H9 (cell line): ENCODE measurements around the gene TREM2. TPM values are rescaled to one million over a fixed set of nuclear protein-coding genes. Genes with fewer than 3 reads are reported as not detected.

Experiments
- DNase-seq: peaks from one replicate; pipeline ENCODE4 v3.0.0-alpha.2; 2017
- H2AFZ ChIP-seq: one replicate; pipeline ENCODE4 v1.6.1; 2013; ENCODE audit warnings: mild to moderate bottlenecking, low read length, control low read depth, moderate library complexity
- H2AK5ac ChIP-seq: 2 replicates; pipeline ENCODE4 v1.6.1; 2013; ENCODE audit warnings: low read length, control low read depth, mixed read lengths; ENCODE audit not compliant: insufficient read length
- H2BK120ac ChIP-seq: one replicate; pipeline ENCODE4 v1.6.1; 2013; ENCODE audit warnings: low read depth, mild to moderate bottlenecking, low read length, control low read depth, inconsistent platforms; ENCODE audit not compliant: poor library complexity, severe bottlenecking
- H2BK12ac ChIP-seq: 2 replicates; pipeline ENCODE4 v1.6.1; 2013; ENCODE audit warnings: low read length, control low read depth, mixed read lengths, low read depth; ENCODE audit not compliant: insufficient read length
- H2BK15ac ChIP-seq: 2 replicates; pipeline ENCODE4 v1.6.1; 2013; ENCODE audit warnings: low read depth, low read length, control low read depth
- H2BK20ac ChIP-seq: one replicate; pipeline ENCODE4 v1.6.1; 2013; ENCODE audit warnings: low read depth, mild to moderate bottlenecking, low read length, control low read depth, inconsistent platforms; ENCODE audit not compliant: poor library complexity, severe bottlenecking
- H2BK5ac ChIP-seq: 2 replicates; pipeline ENCODE4 v1.6.1; 2013; ENCODE audit warnings: low read length, control low read depth, mixed read lengths; ENCODE audit not compliant: insufficient read length
- H3K14ac ChIP-seq: 2 replicates; pipeline ENCODE4 v1.6.1; 2013; ENCODE audit warnings: low read length, control low read depth; ENCODE audit not compliant: insufficient read depth
- H3K18ac ChIP-seq: 2 replicates; pipeline ENCODE4 v1.6.1; 2013; ENCODE audit warnings: low read depth, mild to moderate bottlenecking, mixed read lengths, low read length, control low read depth; ENCODE audit not compliant: insufficient read length
- H3K23ac ChIP-seq: 2 replicates; pipeline ENCODE4 v1.6.1; 2013; ENCODE audit warnings: low read length, control low read depth, mixed read lengths, low read depth; ENCODE audit not compliant: insufficient read length
- H3K23me2 ChIP-seq: 2 replicates; pipeline ENCODE4 v1.6.1; 2013; ENCODE audit warnings: low read depth, mild to moderate bottlenecking, mixed read lengths, low read length, control low read depth; ENCODE audit not compliant: insufficient read length, poor library complexity, severe bottlenecking
- H3K27ac ChIP-seq: 2 replicates; pipeline ENCODE4 v1.5.1; 2013; ENCODE audit warnings: low read length, control low read depth, mixed read lengths, low read depth; ENCODE audit not compliant: insufficient read length
- H3K27me3 ChIP-seq: 2 replicates; pipeline ENCODE4 v1.6.1; 2013; ENCODE audit warnings: low read length, control low read depth, inconsistent platforms; ENCODE audit not compliant: insufficient read depth
- H3K4ac ChIP-seq: 2 replicates; pipeline ENCODE4 v1.6.1; 2013; ENCODE audit warnings: low read depth, mild to moderate bottlenecking, control low read depth, inconsistent platforms, low read length, moderate library complexity
- H3K4me1 ChIP-seq: 2 replicates; pipeline ENCODE4 v1.6.1; 2013; ENCODE audit warnings: low read length, control low read depth, inconsistent platforms; ENCODE audit not compliant: insufficient read depth
- H3K4me2 ChIP-seq: 2 replicates; pipeline ENCODE4 v1.6.1; 2013; ENCODE audit warnings: low read length, control low read depth, mixed read lengths; ENCODE audit not compliant: insufficient read length, insufficient read depth
- H3K56ac ChIP-seq: 2 replicates; pipeline ENCODE4 v1.6.1; 2013; ENCODE audit warnings: low read depth, mild to moderate bottlenecking, mixed read lengths, low read length, control low read depth; ENCODE audit not compliant: insufficient read length
- H3K79me1 ChIP-seq: 2 replicates; pipeline ENCODE4 v1.6.1; 2013; ENCODE audit warnings: low read depth, mild to moderate bottlenecking, moderate library complexity, low read length, control low read depth, inconsistent platforms; ENCODE audit not compliant: insufficient read depth, poor library complexity, severe bottlenecking
- H3K79me2 ChIP-seq: 2 replicates; pipeline ENCODE4 v1.6.1; 2013; ENCODE audit warnings: low read length, control low read depth, inconsistent platforms; ENCODE audit not compliant: insufficient read depth
- H3K9ac ChIP-seq: 2 replicates; pipeline ENCODE4 v1.6.1; 2013; ENCODE audit warnings: low read length, control low read depth, mixed read lengths; ENCODE audit not compliant: insufficient read length; ENCODE audit errors: extremely low read depth
- H3K9me3 ChIP-seq: one replicate; pipeline ENCODE4 v1.6.1; 2013; ENCODE audit warnings: low read depth, low read length, inconsistent platforms; ENCODE audit not compliant: control insufficient read depth
- H3T11ph ChIP-seq: one replicate; pipeline ENCODE4 v1.6.1; 2013; ENCODE audit warnings: mild to moderate bottlenecking, low read length, control low read depth, inconsistent platforms
- H4K20me1 ChIP-seq: one replicate; pipeline ENCODE4 v1.6.1; 2013; ENCODE audit not compliant: control insufficient read depth, insufficient read length, insufficient read depth
- H4K5ac ChIP-seq: 2 replicates; pipeline ENCODE4 v1.6.1; 2013; ENCODE audit warnings: low read depth, mild to moderate bottlenecking, mixed read lengths, low read length, control low read depth; ENCODE audit not compliant: insufficient read length
- H4K8ac ChIP-seq: replicated peaks from 2 replicates; pipeline ENCODE4 v1.6.1; 2013; ENCODE audit warnings: low read length, control low read depth, mixed read lengths, low read depth; ENCODE audit not compliant: insufficient read length
- H4K91ac ChIP-seq: 2 replicates; pipeline ENCODE4 v1.6.1; 2013; ENCODE audit warnings: low read depth, mild to moderate bottlenecking, moderate library complexity, mixed read lengths, low read length, control low read depth; ENCODE audit not compliant: insufficient read length
- H3K27ac Mint-ChIP-seq, 3 experiments: 2 replicates in 2 of 3; 3 replicates in 1 of 3; pipeline ENCODE4 v1.8.0; 2020 to 2021; ENCODE audit warnings: mixed read lengths in 3 of 3, mild to moderate bottlenecking in 1 of 3, moderate library complexity in 1 of 3
- H3K27me3 Mint-ChIP-seq: 2 replicates; pipeline ENCODE4 v1.8.0; 2021; ENCODE audit warnings: low read depth, mild to moderate bottlenecking, moderate library complexity, mixed read lengths
- H3K36me3 Mint-ChIP-seq, 3 experiments: 2 replicates in 2 of 3; 3 replicates in 1 of 3; pipeline ENCODE4 v1.8.0; 2020 to 2021; ENCODE audit warnings: low read depth in 3 of 3, mixed read lengths in 3 of 3; ENCODE audit not compliant: insufficient read depth in 1 of 3
- H3K4me1 Mint-ChIP-seq, 2 experiments: 2 replicates each; pipeline ENCODE4 v1.8.0; 2020; ENCODE audit warnings: mixed read lengths in 2 of 2
- H3K4me3 Mint-ChIP-seq, 2 experiments: 2 replicates in 1 of 2; 3 replicates in 1 of 2; pipeline ENCODE4 v1.8.0; 2020 to 2021; ENCODE audit warnings: mild to moderate bottlenecking in 2 of 2, mixed read lengths in 2 of 2, moderate library complexity in 1 of 2
- H3K9me3 Mint-ChIP-seq, 2 experiments: 2 replicates in 1 of 2; 3 replicates in 1 of 2; pipeline ENCODE4 v1.8.0; 2020; ENCODE audit warnings: mild to moderate bottlenecking in 2 of 2, mixed read lengths in 2 of 2, moderate library complexity in 1 of 2
- CTCF ChIP-seq: fragments of 200-600 bp; sonication (generic); conservative IDR thresholded peaks from 3 replicates; pipeline ENCODE4 v1.8.0; 2021; ENCODE audit warnings: antibody characterized with exemption, mild to moderate bottlenecking
- WGBS: extraction: QIAGEN DNeasy Blood & Tissue Kit; methylation state at CpG from one replicate; pipeline ENCODE4 v1.1.7; 2013; ENCODE audit warnings: missing lambda C conversion rate, low lambda C conversion rate, mixed read lengths; ENCODE audit not compliant: insufficient read length; ENCODE audit errors: extremely low coverage; 5-methylcytosine and 5-hydroxymethylcytosine counted together
- total RNA-seq: library from RNA; stranded (reverse); gene quantifications from 2 replicates; pipeline ENCODE4 v1.2.1, GENCODE V29; 2021

Gene TREM2
- total RNA-seq, 1 experiment from 2014 or later, result 0.31 TPM

- Histone ChIP-seq H2BK5ac (no peak overlapping the region), H4K5ac (no peak overlapping the region), H3K27ac (no peak overlapping the region), H3K4ac (no peak overlapping the region), H3K18ac (no peak overlapping the region), H2BK15ac (no peak overlapping the region), H3K4me1 (no peaks in the 10 kb centered on the region), H3K79me2 (no peaks in the 10 kb centered on the region), H3K9me3 (peaks cover 10% of the 10 kb centered on the region), H3K23ac (no peak overlapping the region), H2BK12ac (no peak overlapping the region), H3K9ac (no peak overlapping the region), H3K79me1 (no peaks in the 10 kb centered on the region), H3K23me2 (no peaks in the 10 kb centered on the region), H2AK5ac (no peak overlapping the region), H4K91ac (no peak overlapping the region), H3K27me3 (no peaks in the 10 kb centered on the region), H3K56ac (no peak overlapping the region), H4K8ac (no peak overlapping the region), H3K14ac (no peak overlapping the region), H4K20me1 (no peaks in the 10 kb centered on the region), H3K4me2 (no peak overlapping the region), H2BK120ac (no peak overlapping the region), H2BK20ac (no peak overlapping the region), H3T11ph (no peak overlapping the region), H2AFZ (no peak overlapping the region)
- TF ChIP-seq CTCF, result no peak
- no peak for DNase-seq
- Mint-ChIP-seq H3K27me3 (no peaks in the 10 kb centered on the region; the same call in none of the 2 replicates), H3K36me3 (peaks cover 6 to 15% (median 11%) of the 10 kb centered on the region in 3 experiments), H3K4me1 (peaks cover 5 to 8% of the 10 kb centered on the region in 2 experiments), H3K27ac (no peak overlapping the region), H3K9me3 (peaks cover 14 to 15% of the 10 kb centered on the region in 2 experiments), H3K4me3 (no peak overlapping the region)
- no CpG with 5 or more reads among the region's 10 CpGs for WGBS
Observed at GRCh38 chr6:41186031-41186562, 23.2 kb upstream of the TREM2 start.
